PFSK-1 (cell line): Measurements from ENCODE around the gene FUT8.

Source experiments
- FOXP2 ChIP-seq: optimal IDR thresholded peaks from 2 replicates; pipeline ENCODE3; 2011; ENCODE audit warnings: borderline replicate concordance, control low read depth, inconsistent platforms; ENCODE audit not compliant: insufficient read depth; ENCODE audit errors: extremely low read length, extremely low read depth
- POLR2AphosphoS5 ChIP-seq: IDR thresholded peaks from 2 replicates; pipeline ENCODE4 v1.6.1; 2012; ENCODE audit warnings: low read depth, mild to moderate bottlenecking, control low read depth, low read length, moderate library complexity
- REST ChIP-seq, 2 experiments: IDR thresholded peaks; 2 replicates each; pipeline versions ENCODE4 v1.6.1 to v1.8.0; 2011 to 2012; ENCODE audit warnings: low read depth in 2 of 2, low read length in 2 of 2, control low read depth in 1 of 2, inconsistent platforms in 1 of 2, mild to moderate bottlenecking in 1 of 2, moderate library complexity in 1 of 2; ENCODE audit not compliant: insufficient read depth in 1 of 2
- SIN3A ChIP-seq: IDR thresholded peaks from 2 replicates; pipeline ENCODE4 v1.6.1; 2012; ENCODE audit warnings: mild to moderate bottlenecking, low read length, moderate library complexity, borderline replicate concordance; ENCODE audit not compliant: insufficient read depth
- TAF1 ChIP-seq: IDR thresholded peaks from 2 replicates; pipeline ENCODE4 v1.6.1; 2012; ENCODE audit warnings: low read length, control low read depth, borderline replicate concordance; ENCODE audit not compliant: insufficient read depth

FUT8 gene

GRCh38 chr14:65703996-65704395, 291.5 kb downstream of the FUT8 start:
- no peak for TF ChIP-seq SIN3A
- TF ChIP-seq FOXP2, result no peak

GRCh38 chr14:65704437-65704836, 291.9 kb downstream of the FUT8 start:
- TF ChIP-seq TAF1, result no peak
- no peak for TF ChIP-seq SIN3A
- no peak for TF ChIP-seq REST (IDR thresholded peaks at IDR 0.05; ENCODE audit: insufficient read depth in 1 of 2, low read depth in 2 of 2, low read length in 2 of 2)
- no peak for TF ChIP-seq FOXP2
- TF ChIP-seq POLR2AphosphoS5, result no peak

- no peak for TF ChIP-seq REST (IDR thresholded peaks at IDR 0.05; ENCODE audit: insufficient read depth in 1 of 2, low read depth in 2 of 2, low read length in 2 of 2)
- no peak for TF ChIP-seq TAF1
- TF ChIP-seq POLR2AphosphoS5, result no peak
- TF ChIP-seq SIN3A, result no peak
- no peak for TF ChIP-seq FOXP2
These were observed 292.3 kb downstream of the FUT8 start for GRCh38 chr14:65704850-65705249.

GRCh38 chr14:65709576-65709975, 297.0 kb downstream of the FUT8 start:
- no peak for TF ChIP-seq TAF1
- no peak for TF ChIP-seq SIN3A

- TF ChIP-seq POLR2AphosphoS5, result no peak
- no peak for TF ChIP-seq REST (IDR thresholded peaks at IDR 0.05; ENCODE audit: insufficient read depth in 1 of 2, low read depth in 2 of 2, low read length in 2 of 2)
- TF ChIP-seq FOXP2, result no peak
- TF ChIP-seq SIN3A, result no peak
- TF ChIP-seq TAF1, result no peak
These were observed 306.1 kb downstream of the FUT8 start for GRCh38 chr14:65718629-65719028.

GRCh38 chr14:65720171-65720570, 307.6 kb downstream of the FUT8 start:
- TF ChIP-seq SIN3A (no peak), POLR2AphosphoS5 (no peak), REST (IDR thresholded peaks at IDR 0.05; ENCODE audit: insufficient read depth in 1 of 2, low read depth in 2 of 2, low read length in 2 of 2) (no peak), TAF1 (no peak), FOXP2 (no peak)
